Measurements from ENCODE around the gene AUNIP.

AUNIP gene

DNA sequence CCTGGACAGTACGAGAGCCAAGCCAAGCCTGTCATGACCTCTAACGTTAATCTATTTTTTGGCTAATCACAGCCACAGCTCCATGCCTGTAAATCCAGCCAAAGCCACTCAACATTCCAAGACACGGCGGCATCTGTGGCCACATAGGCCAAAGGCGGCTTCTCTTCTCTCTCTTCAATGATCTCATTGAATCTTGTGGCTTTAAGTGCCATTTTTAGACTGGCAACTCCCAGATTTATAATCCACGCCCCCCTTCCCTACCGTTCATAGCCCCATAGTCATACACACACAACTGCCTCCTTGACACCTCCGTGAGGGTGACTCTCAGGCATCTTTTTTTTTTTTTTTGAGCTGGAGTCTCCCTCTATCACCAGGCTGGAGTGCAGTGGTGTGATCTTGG, 64.9 kb downstream of the AUNIP start:
- no peak for DNase-seq (ENCODE audit: low spot score)

DNA sequence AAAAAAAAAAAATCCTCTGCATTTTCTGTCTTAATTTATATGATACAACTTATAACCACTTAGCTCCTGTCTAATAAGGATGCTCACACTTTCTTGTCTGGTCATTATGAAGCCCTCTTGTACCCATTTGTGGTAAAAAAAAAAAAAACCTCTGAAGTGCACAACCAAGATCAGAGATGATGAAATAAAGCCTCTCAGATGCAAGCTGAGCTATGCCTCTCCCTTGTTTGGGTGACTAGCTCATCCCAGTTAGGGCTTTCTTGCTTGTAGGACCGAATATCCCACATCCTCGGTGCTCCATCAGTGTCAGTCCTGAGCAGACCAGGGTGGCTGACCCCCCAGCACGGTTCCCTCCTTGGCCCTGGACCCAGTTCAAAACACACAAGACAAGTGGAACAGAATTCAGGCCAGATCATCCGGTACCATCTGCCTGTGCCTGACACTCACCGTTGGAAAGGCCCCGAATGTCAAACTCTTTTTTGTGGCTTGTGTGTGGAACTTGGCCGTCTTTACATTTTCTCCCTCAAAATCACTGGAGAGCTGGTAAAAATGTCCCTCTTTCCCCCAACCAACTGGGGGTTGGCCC, 65.6 kb downstream of the AUNIP start:
- no peak for DNase-seq (ENCODE audit: low spot score)

DNA sequence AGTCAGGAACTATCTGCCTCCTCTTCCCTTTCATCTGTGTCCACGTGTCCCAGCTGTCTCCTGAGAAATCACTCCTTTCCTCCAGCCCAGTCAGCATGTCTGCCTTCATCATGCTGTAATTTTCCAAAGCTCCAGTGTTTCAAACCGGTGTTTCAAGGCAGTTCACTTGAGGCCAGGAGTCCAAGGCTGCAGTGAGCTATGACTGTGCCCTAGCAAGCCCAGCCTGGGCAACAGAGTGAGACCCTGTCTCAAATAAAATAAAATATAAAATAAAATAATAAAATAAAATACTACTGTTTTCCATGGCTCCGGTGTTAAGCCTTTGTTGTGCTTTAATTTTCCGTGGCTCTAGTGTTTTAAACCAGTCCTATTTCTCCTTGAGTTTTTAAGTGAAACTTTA, 67.1 kb downstream of the AUNIP start:
- DNase-seq (ENCODE audit: low spot score) = no peak

DNA sequence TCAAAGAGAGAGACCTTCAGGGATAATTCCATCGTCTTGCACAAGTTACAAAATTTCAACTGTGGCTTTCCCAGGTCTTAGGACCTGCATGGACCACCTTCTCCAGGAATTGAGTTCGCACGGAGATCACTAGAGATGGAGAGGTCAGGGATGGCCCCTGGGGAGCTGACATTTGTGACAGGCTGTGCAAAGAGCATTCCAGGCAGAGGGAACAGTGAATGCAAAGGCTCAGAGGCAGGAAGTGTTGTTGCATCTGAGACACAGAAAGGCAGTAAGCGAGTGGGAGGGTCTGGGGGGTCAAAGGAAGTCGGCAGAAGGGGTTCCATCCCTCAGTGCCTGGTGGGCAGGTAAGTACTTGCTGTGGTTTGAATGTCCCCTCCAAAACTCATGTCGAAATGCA, 68.8 kb downstream of the AUNIP start:
- no peak for DNase-seq (ENCODE audit: low spot score)

DNA sequence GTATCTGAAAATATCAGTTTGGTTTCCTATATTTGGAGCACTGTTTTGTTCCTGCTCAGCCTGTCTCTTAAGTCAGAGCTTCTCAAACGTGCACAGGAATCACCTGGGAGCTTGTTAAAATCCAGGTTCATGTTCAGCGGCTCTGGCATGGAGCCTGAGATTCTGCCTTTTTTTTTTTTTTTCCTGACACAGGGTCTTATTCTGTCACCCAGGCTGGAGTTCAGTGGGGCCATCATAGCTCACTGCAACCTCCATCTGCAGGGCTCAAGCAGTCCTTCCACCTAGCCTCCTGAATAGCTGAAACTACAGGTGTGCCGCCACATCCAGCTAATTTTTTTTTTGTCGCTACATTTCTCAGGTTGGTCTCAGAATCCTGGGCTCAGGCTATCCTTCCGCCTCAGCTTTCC, 71.5 kb downstream of the AUNIP start:
- no peak for DNase-seq (ENCODE audit: low spot score)

DNA sequence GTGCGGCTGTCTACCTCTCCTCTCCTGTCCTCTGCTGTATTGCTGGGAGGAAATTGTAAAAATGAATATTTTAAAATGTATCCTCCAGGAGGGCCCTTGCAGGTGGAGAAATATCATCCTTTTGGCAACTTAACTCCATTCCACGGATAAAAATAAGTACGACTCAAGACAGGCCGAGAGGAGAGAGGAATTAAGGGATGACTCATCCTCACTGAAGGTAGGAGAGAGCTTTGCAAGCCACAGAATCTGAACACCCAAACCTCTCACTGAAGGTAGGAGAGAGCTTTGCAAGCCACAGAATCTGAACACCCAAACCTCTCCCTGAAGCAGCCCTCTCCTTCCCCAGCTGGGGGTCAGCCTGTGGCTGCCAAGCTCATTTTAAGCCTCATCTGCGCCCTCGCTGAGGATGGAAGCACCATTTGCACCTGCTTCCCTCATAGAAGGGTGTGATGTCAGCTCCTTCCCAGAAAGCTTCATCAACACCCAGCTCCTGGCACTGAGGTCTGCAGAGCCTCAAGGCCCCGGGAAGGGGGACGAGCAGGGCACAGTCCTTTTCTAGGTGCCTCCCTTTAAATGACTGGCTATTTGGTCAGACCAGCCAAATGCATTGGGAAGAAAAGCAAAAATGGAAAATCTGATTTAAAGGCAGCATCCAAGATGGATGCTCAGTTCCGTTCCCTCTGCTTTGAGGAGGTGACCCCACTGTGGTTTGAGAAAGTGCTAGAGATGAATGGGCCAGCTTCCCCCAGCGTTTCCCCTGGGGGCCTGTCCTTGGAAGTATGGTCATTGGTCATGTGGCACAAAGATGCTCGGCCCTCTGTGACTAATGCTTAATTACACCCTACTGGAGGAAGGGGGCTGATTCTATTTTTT, 72.1 kb downstream of the AUNIP start:
- DNase-seq (ENCODE audit: low spot score) = no peak

DNA sequence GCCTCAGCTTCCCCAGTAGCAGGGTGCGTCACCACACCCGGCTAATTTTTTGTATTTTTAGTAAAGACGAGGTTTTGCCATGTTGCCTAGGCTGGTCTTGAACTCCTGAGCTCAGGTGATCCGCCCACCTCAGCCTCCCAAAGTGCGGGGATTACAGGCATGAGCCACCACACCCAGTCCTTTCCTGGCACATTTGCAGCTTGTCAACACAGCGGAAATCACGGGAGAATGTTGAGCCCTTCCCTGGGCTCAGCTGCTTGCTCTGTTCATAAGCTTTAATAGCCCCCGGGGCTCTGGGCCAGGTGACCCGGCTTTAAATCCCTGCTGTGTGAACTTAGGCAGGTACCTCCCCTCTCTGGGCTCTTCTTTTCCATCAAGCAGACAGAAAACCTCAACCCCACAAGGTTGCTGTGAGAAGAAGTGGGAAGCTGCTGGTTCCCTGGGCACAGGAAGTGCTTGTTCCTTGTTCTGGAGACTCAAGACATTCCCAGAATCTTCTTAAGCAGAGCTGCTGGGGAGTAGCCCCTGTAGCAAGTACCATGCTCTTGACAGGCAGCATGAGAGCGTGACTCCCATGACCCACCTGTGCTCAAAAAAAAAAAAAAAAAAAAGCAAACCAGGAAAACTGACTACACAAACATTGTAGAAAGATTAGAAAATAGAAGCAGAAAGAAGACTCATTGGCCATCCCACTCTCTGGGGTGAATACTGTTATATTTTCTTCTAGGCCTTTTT, 73.8 kb downstream of the AUNIP start:
- no peak for DNase-seq (ENCODE audit: low spot score)

DNA sequence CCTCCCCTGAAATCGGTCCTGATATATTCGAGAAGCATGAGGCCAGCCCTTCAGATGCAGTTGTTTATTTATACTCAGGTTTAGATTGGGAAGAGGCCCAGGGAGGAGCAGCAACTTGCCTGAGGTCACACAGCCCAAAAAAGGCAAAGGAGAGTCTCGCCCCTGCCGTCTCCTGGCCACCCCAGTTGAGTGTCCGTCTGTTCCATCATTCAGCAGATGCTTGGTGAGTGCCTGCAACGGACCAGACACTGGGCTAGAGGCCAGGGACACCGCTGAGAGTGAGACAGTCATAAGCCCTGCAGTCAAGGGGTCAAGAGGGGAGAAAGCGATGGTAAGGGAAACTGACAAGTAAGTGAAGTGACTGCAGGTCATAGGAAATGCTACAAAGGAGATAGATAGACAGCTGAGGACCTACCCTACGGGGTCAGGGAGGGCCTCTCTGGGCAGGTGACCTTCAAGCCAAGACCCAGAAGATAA, 74.6 kb downstream of the AUNIP start:
- no peak for DNase-seq (ENCODE audit: low spot score)

All from pons (tissue), 1 donor.